K562 (cell line): ENCODE measurements around the gene ALG8. TPM values are rescaled to one million over a fixed set of nuclear protein-coding genes. Genes with fewer than 3 reads are reported as not detected.

Experiments used
- ADNP ChIP-seq: fragments of 200-800 bp; sonication (Bioruptor generic); IDR thresholded peaks from 2 replicates; pipeline ENCODE4 v1.6.1; 2016; ENCODE audit warnings: missing genetic modification characterization, missing compliant biosample characterization
- ARNT ChIP-seq, 2 experiments: fragments of 450-650 bp; IDR thresholded peaks; 2 replicates each; pipeline ENCODE4 v1.6.1; 2016; ENCODE audit warnings: mild to moderate bottlenecking in 1 of 2
- CAMTA2 ChIP-seq: fragments of 250-450 bp; sonication (Bioruptor Pico); conservative IDR thresholded peaks from 2 replicates; pipeline ENCODE4 v1.5.1; 2022
- CBX1 ChIP-seq: sonication (generic); IDR thresholded peaks from 2 replicates; pipeline ENCODE4 v1.6.1; 2016; ENCODE audit warnings: antibody characterized with exemption, low read depth, mild to moderate bottlenecking
- CXXC5 ChIP-seq: fragments of 250-450 bp; sonication (Bioruptor Pico); IDR thresholded peaks from 2 replicates; pipeline ENCODE4 v1.8.0; 2022; ENCODE audit warnings: inconsistent platforms, mild to moderate bottlenecking, moderate library complexity
- DMBX1 ChIP-seq: fragments of 250-450 bp; sonication (Bioruptor Pico); IDR thresholded peaks from 2 replicates; pipeline ENCODE4 v1.8.0; 2022; ENCODE audit warnings: inconsistent platforms, mild to moderate bottlenecking, moderate library complexity, borderline replicate concordance
- HMGXB4 ChIP-seq: sonication (generic); formaldehyde crosslinking; IDR thresholded peaks from 2 replicates; pipeline ENCODE4 v1.8.1; 2023; ENCODE audit warnings: mild to moderate bottlenecking, missing genetic modification reagents
- IRF1 ChIP-seq: sonication (generic); formaldehyde crosslinking; IDR thresholded peaks from 2 replicates; pipeline ENCODE4 v1.8.0; 2022; ENCODE audit warnings: missing genetic modification reagents, mild to moderate bottlenecking, borderline replicate concordance
- KDM1A ChIP-seq, 2 experiments: fragments of 450-650 bp; IDR thresholded peaks; 2 replicates each; pipeline ENCODE4 v1.6.1; 2016; ENCODE audit warnings: mild to moderate bottlenecking in 2 of 2
- NR2C2 ChIP-seq, 2 experiments: fragments of 200-800 bp in 1 of 2; sonication (Bioruptor generic) in 1 of 2; sonication (generic) in 1 of 2; formaldehyde crosslinking in 1 of 2; IDR thresholded peaks; 2 replicates each; pipeline versions ENCODE4 v1.6.1 to v1.8.0; 2016 to 2022; ENCODE audit warnings: mild to moderate bottlenecking in 1 of 2, missing compliant biosample characterization in 1 of 2, missing genetic modification characterization in 1 of 2, missing genetic modification reagents in 1 of 2
- PHF8 ChIP-seq: fragments of 200-600 bp; sonication (generic); IDR thresholded peaks from 2 replicates; pipeline ENCODE4 v1.6.1; 2012; ENCODE audit warnings: mixed run types, mild to moderate bottlenecking, inconsistent platforms, low read length, moderate library complexity, borderline replicate concordance
- POLR3A ChIP-seq: IDR thresholded peaks from 2 replicates; pipeline ENCODE4 v1.6.1; 2011; ENCODE audit warnings: borderline replicate concordance, mild to moderate bottlenecking, moderate library complexity; ENCODE audit not compliant: insufficient read length, insufficient read depth; ENCODE audit errors: extremely low read depth
- SMARCA5 ChIP-seq: fragments of 450-650 bp; IDR thresholded peaks from 2 replicates; pipeline ENCODE4 v1.6.1; 2016
- TSC22D4 ChIP-seq: fragments of 450-650 bp; IDR thresholded peaks from 2 replicates; pipeline ENCODE4 v1.6.1; 2016; ENCODE audit warnings: missing genetic modification characterization, missing biosample characterization, control low read depth
- ZNF3 ChIP-seq: fragments of 250-450 bp; sonication (Bioruptor Pico); IDR thresholded peaks from 2 replicates; pipeline ENCODE4 v1.5.0; 2021; ENCODE audit warnings: mild to moderate bottlenecking, moderate library complexity
- polyA plus RNA-seq, 8 experiments: library from polyadenylated mRNA; depleted of rRNA in 4 of 8; stranded (reverse) in 5 of 8; unstranded in 3 of 8; fragments of >200 nt; fragmentation: Nextera tagmentation in 2 of 8; fragmentation: Illumina TruSeq in 1 of 8; extraction: Ambion mirVana in 2 of 8; extraction: Trizol in 1 of 8; gene quantifications; 2 replicates each; pipeline versions ENCODE4 v1.2.1 to v1.2.3, GENCODE V29; 2011 to 2014; ENCODE audit warnings: inconsistent platforms in 1 of 8, missing spikeins in 1 of 8
- total RNA-seq, 7 experiments: library from RNA; depleted of rRNA in 6 of 7; stranded (reverse); fragments of >200 nt in 6 of 7; fragmentation: Illumina TruSeq in 2 of 7; extraction: Trizol in 2 of 7; gene quantifications; 2 replicates each; pipeline versions ENCODE4 v1.2.1 to v1.2.3, GENCODE V29; 2011 to 2021; ENCODE audit warnings: low replicate concordance in 1 of 7
- TF ChIP-seq, protein P1 (sequence below): fragments of 250-450 bp; sonication (Bioruptor Pico); IDR thresholded peaks from 2 replicates; pipeline ENCODE4 v1.5.1; 2021; ENCODE audit warnings: mild to moderate bottlenecking
- TF ChIP-seq, protein P2 (sequence below): fragments of 250-450 bp; sonication (Bioruptor Pico); IDR thresholded peaks from 2 replicates; pipeline ENCODE4 v1.4.0; 2020; ENCODE audit warnings: mild to moderate bottlenecking
- TF ChIP-seq, protein P3 (sequence below): fragments of 250-450 bp; sonication (Bioruptor Pico); IDR thresholded peaks from 2 replicates; pipeline ENCODE4 v1.9.0; 2021; ENCODE audit warnings: mild to moderate bottlenecking, inconsistent platforms

Gene ALG8
- total and polyA plus RNA-seq, 9 of the 15 experiments (the other 6 are each of a cell fraction or from before 2014, with no cell fraction given): 59.3 to 189 (median 106) TPM

GRCh38 chr11:78188286-78189173 lies 49.1 kb upstream of the ALG8 start, which contains the start of the genes KCTD21 and USP35 (continued):
- TF ChIP-seq HMGXB4 (CRISPR knock-in tag) (peak; percentile 62; the same call in 1 of the 2 replicates), ZNF3 (CRISPR knock-in tag) (no peak), CAMTA2 (no peak), POLR3A (no peak), SMARCA5 (peak; percentile 100), CXXC5 (CRISPR knock-in tag) (peak; percentile 92), IRF1 (CRISPR knock-in tag) (no peak), TSC22D4 (tag) (no peak), DMBX1 (peak; percentile 84), CBX1 (peak; percentile 99), KDM1A (IDR thresholded peaks at IDR 0.05) (peak; percentile 98 to 100), PHF8 (peak; percentile 68; the same call in 1 of the 2 replicates), ADNP (tag) (peak; percentile 100), ARNT (IDR thresholded peaks at IDR 0.05) (0 out of 4 replicates have a peak, but pooled peaks of 1 of the 2 experiments have one; percentile 25), NR2C2 (CRISPR knock-in tag; IDR thresholded peaks at IDR 0.05) (peak; percentile 76), NR2C2 (tag; IDR thresholded peaks at IDR 0.05) (peak; percentile 90)
- TF ChIP-seq, protein P1, sequence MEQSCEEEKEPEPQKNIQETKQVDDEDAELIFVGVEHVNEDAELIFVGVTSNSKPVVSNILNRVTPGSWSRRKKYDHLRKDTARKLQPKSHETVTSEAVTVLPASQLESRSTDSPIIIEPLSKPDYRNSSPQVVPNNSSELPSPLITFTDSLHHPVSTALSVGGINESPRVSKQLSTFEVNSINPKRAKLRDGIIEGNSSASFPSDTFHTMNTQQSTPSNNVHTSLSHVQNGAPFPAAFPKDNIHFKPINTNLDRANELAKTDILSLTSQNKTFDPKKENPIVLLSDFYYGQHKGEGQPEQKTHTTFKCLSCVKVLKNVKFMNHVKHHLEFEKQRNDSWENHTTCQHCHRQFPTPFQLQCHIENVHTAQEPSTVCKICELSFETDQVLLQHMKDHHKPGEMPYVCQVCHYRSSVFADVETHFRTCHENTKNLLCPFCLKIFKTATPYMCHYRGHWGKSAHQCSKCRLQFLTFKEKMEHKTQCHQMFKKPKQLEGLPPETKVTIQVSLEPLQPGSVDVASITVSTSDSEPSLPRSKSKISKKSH (CRISPR knock-in tag): no peak
- TF ChIP-seq, protein P2, sequence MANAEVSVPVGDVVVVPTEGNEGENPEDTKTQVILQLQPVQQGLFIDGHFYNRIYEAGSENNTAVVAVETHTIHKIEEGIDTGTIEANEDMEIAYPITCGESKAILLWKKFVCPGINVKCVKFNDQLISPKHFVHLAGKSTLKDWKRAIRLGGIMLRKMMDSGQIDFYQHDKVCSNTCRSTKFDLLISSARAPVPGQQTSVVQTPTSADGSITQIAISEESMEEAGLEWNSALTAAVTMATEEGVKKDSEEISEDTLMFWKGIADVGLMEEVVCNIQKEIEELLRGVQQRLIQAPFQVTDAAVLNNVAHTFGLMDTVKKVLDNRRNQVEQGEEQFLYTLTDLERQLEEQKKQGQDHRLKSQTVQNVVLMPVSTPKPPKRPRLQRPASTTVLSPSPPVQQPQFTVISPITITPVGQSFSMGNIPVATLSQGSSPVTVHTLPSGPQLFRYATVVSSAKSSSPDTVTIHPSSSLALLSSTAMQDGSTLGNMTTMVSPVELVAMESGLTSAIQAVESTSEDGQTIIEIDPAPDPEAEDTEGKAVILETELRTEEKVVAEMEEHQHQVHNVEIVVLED (CRISPR knock-in tag): peak; percentile 55; the same call in 1 of the 2 replicates
- TF ChIP-seq, protein P3, sequence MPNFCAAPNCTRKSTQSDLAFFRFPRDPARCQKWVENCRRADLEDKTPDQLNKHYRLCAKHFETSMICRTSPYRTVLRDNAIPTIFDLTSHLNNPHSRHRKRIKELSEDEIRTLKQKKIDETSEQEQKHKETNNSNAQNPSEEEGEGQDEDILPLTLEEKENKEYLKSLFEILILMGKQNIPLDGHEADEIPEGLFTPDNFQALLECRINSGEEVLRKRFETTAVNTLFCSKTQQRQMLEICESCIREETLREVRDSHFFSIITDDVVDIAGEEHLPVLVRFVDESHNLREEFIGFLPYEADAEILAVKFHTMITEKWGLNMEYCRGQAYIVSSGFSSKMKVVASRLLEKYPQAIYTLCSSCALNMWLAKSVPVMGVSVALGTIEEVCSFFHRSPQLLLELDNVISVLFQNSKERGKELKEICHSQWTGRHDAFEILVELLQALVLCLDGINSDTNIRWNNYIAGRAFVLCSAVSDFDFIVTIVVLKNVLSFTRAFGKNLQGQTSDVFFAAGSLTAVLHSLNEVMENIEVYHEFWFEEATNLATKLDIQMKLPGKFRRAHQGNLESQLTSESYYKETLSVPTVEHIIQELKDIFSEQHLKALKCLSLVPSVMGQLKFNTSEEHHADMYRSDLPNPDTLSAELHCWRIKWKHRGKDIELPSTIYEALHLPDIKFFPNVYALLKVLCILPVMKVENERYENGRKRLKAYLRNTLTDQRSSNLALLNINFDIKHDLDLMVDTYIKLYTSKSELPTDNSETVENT: 0 out of 2 replicates have a peak, but pooled peaks have one; percentile 42
